TTC549 (cell line): ENCODE data around the gene TLCD1.

ENCODE experiments used
- FAIRE-seq: peaks from 2 replicates; lab custom pipeline; 2012; peaks lifted over from hg19 to GRCh38; lab: Jason Lieb, UNC

TLCD1 gene

DNA sequence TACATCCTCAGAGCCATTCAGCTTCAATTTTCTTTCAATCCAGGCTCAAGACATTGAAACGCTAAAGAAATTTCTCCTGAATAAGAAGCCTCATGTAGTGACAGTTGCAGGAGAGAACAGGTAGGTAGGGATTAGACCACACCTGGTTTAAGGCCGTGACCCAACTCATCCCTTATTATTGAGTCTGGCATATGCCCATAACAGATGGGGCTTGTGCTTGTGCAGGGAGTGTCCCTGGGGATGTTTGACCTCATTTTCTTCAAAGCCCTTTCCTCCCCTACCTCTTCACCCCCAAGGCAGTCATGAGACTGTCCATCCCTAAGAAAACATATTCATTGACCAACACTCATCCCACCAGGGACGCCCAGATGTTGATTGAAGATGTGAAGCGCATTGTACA, 39.7 kb downstream of the TLCD1 start:
- no peak for FAIRE-seq

DNA sequence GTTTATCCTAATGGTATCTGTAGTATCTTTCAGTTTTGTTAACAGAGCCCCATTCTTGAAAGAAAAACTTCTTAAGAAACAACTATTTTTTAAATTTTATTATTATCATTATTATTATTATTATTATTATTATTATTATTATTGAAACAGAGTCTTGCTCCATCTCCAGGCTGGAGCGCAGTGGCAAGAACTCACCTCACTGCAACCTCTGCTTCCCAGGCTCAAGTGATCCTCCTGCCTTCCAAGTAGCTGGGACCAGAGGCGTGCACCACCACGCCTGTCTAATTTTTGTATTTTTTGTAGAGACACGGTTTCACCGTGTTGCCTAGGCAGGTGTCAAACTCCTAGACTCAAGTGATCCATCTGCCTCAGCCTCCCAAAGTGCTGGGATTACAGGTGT, 40.7 kb downstream of the TLCD1 start:
- FAIRE-seq = no peak

DNA sequence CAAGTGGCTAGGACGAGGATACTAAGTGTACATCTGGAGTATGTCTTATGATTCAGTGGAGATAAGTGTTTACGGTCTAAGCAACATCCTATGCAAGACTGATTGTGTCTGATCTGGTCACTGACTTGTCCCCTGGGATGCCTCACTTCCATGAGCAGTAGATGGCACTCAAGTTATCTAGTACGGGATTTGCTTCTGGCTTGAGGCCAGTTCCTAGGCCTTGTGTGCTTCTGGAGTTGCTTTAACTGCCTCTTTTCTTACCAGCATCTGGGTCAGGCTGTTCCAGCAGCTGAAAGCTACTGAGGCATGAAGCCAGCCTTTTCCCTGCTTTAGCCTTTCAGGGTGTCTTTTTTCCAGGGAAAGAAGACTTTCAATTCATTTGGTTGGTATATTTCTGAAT, 41.1 kb downstream of the TLCD1 start:
- no peak for FAIRE-seq

DNA sequence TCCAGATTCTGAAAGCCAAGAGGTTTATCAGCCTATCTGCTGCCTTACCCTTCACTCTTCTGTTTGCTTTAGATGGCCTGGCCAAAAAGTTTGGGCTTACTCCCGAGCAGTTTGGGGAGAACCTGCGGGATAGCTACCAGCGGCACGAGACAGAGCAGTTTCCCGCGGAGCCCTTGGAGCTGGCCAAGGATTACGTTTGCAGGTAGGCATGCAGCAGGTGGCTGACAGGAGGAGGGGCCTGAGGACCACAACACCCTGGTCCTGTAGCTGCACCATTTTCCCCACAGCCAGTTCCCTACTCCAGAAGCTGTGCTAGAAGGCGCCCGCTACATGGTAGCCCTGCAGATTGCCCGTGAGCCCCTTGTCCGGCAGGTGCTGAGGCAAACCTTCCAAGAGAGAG, 43.4 kb downstream of the TLCD1 start:
- no peak for FAIRE-seq

DNA sequence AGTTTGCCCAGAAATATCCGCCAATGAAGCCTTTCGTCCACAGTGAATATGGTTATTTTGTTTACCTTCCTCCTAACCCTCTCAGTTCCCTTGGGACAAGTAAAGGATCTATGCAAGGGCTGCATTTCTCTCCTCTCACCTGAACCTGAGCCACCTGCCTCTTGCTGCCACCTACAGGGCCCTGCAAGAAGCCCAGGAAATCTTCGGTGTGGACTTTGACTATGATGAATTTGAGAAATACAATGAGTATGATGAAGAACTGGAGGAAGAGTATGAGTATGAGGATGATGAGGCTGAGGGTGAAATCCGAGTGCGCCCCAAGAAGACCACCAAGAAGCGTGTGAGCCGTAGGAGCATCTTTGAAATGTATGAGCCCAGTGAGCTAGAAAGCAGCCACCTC, 50.1 kb downstream of the TLCD1 start:
- FAIRE-seq = no peak

DNA sequence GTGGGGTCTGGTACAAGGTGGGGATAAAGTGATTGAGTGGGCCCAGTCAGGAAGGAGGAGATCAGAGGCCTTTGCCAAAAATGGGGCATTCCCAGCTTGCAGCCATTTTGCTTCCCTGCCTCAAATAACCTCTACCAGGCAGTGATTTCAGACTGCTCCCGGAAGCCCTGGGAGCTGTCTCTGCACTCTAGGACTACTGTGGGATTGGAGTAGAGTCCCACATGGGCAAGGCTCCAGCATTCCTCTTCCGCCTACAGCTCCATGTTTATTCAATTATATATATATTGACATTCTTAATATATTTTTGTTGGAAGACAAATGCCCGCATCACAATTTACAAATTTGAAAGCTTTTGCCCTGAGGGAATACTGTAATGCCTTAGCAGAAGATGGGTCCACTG, 50.5 kb downstream of the TLCD1 start:
- no peak for FAIRE-seq
